GM18499 (cell line): ENCODE data around the gene LYSMD2.

Source experiments
- ATAC-seq: cut with Tn5 transposase; IDR thresholded peaks from one replicate; pipeline ENCODE4 v1.9.1; 2021; ENCODE audit warnings: moderate number of reproducible peaks; ENCODE audit not compliant: insufficient read depth, unreplicated experiment

The LYSMD2 gene

DNA sequence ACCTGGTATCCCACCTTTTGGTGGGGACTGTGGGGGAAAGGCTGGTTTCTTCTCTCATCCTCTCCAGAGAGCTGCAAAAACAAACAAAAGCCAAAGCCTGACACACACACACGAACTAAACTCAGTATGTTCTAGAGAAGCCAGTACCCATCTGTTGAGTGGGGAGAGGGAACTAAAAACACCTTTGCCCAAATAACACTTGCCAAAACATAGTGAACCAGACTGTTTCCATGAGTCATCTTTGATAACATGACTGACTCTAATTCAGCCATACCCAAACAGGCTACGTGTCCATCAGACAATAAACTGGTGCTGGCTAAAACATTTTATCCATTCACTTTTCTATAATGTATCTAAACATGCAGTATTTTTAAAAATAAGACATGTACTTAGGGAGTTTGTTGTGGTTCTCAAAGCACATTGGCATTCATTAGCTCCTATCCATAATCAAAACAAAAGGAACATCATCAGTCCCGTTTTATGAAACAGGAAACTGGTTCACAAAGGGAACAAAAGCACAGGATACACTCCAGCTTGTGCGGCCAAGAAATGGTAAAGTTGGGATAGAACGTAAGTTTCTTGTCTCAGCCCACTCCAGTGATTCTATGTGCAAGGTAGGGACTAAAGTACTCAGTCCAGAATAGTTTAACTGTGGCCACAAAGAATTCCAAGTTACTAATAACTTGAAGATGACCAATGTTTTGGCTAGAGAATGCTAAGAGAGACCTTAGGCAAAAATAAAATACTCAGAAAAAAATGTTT lies 16.1 kb downstream of the LYSMD2 start:
- ATAC-seq: no peak

DNA sequence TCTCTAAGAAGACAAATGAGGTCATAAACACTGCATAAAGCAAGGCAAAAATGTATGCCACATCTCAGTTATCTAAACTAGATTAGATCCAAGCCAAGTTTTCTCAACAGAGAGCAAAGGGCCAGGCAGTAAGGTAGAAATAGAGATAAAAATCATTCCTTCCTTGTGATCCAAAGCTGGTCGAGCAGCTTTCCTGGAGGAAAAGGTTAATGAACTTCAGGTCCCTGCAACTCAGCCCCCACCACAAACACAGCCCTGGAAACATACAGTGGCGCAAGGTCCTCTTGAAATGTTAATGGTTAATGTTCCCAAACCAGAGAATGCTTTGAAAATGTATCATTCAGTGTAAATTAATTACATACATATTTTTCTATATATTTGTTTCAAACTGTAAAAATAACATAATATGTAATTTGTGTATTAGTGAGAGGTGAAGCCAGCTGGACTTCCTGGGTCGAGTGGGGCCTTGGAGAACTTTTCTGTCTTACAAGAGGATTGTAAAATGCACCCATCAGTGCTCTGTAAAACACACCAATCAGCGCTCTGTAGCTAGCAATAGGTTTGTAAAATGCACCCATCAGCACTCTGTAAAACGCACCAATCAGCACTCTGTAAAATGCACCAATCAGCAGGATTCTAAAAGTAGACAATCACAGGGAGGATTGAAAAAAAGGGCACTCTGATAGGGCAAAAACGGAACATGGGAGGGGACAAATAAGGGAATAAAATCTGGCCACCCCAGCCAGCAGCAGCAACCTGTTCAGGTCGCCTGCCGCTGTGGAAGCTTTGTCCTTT lies 17.1 kb downstream of the LYSMD2 start:
- ATAC-seq: no peak

DNA sequence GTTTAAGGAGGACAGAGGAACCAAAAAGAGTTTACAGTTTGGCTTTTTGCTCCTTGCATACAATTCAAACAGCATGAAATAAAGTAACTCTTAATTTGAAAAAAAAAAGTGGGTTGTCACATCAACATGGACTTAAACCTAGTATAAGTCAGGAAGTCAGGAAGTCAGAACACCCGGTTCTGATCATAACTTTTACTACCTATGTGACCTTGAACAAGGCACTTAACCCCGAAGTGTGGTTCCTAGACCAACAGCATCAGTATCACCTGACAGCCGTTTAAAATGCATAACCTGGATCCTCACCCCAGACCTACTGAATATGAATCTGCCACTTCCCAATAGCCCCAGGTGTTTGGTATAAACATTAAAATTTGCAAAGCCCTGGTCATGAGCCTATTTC lies 18.7 kb downstream of the LYSMD2 start:
- ATAC-seq: no peak

DNA sequence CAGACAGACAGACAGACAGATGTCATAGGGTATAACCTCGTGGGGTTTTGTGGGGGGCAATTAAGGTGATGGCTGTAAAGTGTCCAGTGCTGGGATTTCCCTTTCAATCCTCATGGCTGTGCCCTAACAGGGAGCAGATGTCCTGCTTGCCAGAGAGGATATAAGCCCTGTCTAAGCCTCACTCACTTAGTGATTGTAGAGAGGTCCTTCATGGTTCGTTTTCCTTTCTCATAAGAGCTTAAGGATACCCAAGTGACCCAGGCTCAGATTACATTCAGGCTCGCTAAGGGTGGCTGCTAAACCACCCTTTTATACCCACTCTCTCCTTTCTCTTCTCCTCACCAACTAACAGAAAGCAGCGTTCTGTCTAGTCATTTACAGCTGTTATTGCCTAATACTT lies 19.2 kb downstream of the LYSMD2 start:
- no peak for ATAC-seq

DNA sequence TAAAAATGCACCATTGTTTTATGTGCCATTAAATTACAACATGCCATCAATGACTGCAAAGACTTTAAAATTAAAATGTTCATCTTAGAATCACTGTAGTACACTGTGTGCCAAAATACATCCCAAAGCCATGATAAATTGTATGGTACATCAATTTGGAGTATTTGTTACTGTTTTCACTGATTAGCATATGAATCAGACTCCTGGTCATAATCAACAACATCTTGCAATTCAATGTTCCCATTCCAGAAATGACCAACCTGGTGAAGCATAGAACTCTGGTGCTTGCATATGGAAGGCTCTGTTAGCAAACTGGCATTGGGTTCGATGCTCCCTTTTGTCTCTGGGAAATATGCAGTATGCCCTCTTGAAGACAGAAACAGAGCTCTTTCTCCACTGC lies 22.5 kb downstream of the LYSMD2 start:
- ATAC-seq: no peak

DNA sequence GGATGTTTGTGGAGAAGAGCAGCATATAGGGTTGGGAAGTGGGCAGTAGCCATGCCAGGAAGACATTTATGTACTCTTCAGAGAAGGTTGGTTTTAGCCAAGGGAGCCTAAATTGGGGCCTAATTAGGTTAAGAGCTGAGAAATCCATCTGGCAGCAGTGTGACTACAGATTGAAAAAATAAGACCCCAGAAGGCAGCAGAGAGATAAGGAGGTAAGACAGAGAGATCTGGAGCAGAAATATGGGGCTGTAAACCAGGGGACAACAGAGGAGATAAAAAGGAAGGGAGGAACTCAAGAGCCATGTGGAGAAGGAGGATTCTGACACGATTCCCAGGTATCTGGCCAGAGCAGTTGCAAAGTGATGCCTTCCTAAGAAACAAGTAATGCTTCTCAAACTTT lies 23.3 kb downstream of the LYSMD2 start:
- no peak for ATAC-seq

DNA sequence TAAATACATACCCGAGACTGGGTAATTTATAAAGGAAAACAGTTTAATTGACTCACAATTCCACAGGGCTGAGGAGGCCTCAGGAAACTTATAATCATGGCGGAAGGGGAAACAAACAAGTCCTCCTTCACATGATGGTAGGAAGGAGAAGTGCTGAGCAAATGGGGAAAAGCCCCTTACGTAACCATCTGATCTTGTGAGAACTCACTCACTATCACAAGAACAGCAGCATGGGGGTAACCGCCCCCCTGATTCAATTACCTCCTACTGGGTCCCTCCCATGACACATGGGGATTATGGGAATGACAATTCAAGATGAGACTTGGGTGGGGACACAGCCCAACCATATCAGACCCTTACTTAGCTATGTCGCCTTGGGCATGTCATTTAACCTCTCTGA lies 28.4 kb downstream of the LYSMD2 start:
- ATAC-seq: no peak

DNA sequence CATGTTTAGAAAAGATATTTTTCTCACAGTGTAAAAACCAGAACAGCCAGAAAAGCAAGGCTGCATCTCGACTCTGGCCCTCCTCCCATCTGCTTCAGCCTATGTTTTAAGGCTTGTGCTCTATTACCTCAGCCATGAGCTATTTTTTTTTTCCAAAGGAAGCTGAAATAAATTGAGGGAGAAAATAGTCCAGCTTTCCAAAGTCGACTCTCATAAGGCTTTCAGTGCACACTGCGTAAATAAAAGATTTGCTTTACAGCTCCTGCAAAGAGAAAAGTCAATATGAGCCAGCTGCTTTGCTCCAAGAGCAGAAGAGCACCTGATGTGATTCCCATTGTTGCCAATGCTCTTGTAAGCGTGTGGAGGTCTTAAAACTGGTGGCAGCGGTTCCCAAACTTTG lies 29.4 kb downstream of the LYSMD2 start:
- ATAC-seq: no peak

DNA sequence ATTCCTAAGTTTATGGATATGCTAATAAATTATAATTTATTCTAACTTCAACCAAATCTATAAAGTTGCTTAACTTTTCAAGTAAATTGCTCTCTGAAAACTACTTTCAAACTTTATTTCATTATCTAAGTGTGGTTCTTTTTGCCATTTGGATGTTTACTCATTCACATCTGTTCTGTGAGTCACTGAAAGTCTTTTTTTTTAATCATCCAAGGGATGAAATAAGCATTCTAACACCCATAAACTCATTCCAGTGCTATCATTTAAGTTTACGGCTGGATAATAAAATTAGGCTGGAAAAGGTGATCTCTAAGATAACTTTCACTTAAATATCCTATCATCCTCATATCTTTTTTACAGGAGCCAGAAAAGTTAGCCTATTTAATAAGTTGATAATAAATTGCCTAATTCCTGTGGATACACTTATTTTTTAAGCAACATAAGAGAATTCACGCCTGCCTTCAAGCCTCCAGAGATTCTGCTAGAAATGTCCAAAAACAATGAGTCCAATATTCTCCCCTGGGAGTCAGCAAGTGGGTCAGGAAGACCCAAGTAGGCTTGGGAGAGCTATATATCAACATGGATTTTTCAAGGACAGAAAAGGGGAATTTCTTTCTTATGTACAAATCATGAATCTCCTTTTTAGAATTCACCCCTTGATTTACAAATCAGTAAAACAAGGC lies 30.4 kb downstream of the LYSMD2 start:
- ATAC-seq: no peak

DNA sequence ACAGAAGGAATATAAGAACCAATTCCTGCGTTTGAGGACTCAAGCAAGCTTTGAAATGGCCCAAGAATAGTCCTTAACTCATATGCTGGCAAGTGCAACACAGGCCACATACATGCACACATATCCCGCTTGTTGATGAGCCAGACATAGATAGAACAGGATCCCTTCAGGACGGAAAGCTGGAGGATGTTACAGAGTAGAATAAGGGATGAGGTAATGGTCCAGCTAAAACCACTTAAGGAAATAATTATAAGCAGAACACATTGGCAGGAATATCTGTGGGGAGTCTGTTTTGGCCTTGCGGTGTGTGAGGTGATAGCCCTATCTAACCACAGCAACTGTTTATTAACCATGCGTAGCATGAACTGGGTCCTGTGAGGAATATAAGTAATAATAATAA lies 31.2 kb downstream of the LYSMD2 start:
- ATAC-seq: no peak

DNA sequence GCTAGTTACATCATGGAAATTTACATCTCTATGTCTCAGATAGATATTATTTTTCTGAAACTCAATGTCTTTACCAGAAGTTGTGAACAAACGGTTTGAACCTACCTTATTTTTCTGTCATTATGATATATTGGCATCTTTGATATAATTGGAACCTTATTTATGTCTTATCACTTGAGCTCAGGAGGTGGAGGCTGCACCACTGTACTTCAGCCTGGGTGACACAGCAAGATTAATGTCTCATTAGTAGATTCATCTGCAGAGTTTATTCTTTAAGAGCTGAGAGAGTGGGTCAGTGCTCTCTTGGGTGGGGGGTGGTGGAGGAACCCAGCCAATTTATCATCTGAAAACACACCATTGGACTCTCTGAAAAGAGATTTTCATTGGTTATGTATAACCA lies 34.7 kb downstream of the LYSMD2 start:
- no peak for ATAC-seq

DNA sequence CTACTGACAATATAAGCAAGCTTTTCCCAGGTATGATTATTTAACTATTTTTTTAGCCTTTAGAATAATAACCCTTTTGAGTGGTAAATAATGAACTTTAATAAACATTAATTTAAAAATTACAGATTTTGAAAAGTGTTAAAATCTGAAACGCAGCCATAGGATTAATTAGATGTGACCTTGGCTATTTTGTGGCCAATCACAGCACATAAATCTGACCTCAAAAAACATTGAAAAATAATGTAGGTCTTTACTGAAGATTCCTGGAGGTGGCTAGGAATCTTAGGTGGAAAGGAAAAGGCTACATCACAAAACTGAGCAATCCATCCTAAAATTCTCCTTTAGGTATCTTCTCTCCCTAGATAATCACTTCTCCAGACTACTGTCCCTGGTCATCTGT lies 38.1 kb downstream of the LYSMD2 start:
- ATAC-seq: no peak

DNA sequence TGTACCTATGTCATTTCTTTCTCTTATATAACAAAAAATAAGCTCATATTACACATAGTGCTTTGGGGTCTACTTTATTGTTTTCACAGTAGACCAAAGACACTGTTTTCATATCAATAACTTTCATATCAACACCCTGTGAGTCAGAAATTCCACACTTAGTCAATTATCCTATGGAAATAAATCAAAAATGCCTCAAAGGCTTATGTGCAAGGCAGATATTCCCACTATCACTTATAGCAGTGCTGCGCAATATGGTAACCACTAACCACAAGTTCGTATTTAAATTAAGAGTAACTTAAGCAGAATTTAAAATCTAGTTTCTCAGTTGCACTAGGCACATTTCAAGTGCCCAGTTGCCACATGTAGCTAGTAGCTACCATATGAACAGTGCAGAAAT lies 40.3 kb downstream of the LYSMD2 start:
- no peak for ATAC-seq

DNA sequence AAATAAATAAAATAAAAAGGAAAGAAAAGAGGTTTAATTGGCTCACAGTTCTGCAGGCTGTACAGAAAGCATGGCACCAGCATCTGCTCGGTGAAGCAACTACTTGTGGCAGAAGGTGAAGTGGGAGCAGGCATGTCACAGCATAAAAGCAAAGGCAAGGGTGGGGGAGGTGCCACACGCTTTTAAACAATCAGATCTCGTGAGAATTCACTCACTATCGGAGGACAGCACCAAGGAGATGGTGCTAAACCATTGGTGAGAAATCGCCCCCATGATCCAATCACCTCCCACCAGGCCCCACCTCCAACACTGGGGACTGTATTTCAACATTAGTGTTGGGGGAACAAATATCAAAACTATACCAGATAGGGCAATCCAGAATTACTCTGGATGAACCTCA lies 40.9 kb downstream of the LYSMD2 start:
- no peak for ATAC-seq

DNA sequence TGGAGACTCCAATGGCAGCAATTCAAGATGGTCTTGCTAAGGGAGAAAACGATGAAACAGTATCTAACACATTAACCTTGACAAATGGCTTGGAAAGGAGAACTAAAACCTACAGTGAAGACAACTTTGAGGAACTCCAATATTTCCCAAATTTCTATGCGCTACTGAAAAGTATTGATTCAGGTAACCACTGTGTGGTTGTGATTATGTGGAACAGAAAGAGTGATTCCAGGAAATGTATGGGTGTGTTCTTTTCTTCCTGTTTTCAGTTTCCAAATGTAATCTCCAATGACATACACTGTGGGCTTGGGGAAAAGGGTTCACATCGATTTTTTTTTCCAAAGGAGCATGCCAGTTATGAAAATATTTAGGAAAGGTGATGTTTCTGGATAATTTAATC lies 45.3 kb downstream of the LYSMD2 start:
- ATAC-seq: no peak

DNA sequence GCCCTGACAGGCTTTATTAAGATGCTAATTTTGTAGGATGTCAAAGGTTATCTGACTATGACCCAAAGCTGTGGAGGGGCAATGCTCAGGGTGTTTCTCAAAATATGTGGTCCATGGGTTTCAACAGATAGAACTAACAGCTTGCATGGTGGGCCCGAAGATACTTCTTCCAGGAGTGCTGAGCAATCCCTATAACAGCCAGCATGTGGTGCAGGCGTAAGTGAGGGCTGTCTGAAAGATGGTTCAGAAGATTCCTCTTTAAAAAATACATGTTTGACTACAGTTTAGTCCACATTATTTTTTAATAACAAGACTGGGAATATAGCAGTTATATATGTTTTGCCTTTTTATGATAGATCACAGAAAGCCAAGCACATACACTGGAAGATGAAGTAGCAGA lies 48.6 kb downstream of the LYSMD2 start:
- no peak for ATAC-seq

DNA sequence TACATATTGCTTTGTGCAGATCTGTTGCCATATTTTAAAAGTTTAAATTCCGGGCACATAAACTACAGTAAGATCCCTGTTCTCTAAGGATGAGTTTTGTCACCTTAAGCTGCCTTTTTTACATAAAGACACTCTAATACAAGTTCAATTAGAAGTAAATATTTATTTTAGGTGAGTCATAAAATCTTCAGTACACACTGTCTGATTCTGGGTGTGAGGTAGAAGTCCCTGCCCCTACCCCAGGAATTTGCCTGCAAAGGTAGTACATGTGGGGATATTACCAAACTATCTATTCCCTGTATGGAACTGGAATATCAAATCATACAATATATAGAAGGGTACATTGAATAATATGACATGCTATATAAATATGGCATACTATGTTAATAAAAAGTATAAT lies 49.9 kb downstream of the LYSMD2 start:
- no peak for ATAC-seq

DNA sequence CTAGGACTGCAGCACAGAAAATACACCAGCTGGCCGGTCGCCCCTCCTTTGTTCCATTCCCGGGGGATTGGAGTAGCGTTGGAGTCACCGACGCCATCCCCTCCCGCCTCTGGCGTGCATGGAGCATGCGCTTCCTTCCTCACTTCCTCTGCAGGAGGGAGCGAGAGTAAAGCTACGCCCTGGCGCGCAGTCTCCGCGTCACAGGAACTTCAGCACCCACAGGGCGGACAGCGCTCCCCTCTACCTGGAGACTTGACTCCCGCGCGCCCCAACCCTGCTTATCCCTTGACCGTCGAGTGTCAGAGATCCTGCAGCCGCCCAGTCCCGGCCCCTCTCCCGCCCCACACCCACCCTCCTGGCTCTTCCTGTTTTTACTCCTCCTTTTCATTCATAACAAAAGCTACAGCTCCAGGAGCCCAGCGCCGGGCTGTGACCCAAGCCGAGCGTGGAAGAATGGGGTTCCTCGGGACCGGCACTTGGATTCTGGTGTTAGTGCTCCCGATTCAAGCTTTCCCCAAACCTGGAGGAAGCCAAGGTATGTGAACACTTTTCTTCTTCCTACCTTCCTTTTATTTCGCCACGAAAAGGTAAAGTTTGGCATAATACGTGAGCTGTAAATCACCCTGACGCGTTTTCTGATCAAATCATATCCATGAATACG lies 56.0 kb downstream of the LYSMD2 start, which contains the start of gene SCG3:
Gene SCG3, plus strand, starts transcription at position 201 of the 661 bp plus-strand sequence. Its CDS starts 253 bp downstream, at position 454.
- no peak for ATAC-seq

DNA sequence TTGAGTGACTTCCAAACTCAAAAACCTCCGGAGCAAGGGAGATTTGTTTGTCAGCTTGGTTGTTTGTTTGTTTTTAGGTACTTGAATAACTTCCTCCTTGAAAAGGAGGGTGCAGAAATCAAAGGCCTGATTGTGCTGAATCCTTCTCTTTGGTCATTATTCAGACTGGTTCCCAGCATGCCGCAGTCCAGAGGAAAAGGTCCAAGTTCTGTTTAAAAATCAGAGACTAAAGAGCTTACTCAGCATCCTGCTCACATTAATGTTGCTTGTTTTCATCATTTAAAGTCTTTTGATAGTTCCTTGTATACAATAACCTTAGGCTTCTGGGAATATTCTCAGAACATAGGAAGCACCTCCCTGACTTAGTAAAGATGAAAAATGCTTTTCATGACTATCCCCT lies 57.1 kb downstream of the LYSMD2 start:
- no peak for ATAC-seq

DNA sequence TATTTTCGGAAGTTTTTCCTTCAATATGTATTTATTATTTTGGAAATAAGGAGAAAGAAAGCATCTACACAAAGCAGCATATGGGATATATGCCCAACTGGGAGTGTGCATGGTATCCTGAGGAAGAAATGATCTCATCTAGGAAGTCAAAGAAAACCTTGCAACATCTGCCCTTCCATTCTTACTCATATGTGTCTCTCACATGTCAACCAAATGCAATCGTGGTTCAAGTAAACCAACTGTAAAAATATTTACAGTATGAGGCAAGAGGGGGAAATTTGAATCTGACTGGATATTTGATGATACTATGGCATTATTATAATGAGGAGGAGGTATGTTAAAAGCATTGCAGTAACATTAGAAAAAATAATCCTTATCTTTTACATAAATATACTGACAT lies 59.4 kb downstream of the LYSMD2 start:
- ATAC-seq: no peak

DNA sequence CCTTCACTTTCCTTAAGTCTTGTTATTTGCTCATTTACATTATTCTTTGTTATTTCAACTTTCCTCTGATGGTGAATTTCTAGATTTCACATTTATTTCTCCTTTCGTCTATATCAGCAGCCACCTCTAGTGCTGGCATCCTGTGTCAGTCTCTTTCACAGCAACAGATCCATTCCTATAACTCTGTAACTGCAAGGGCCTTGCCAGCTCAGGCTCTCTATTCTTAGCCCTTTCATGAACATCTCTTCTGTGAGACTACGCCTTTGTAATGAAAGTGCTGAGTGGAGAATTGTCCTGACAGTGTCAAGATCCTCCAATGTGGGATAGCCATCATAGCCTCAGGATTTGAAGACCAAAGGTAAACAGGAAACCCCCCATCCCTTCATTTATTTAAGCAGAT lies 60.0 kb downstream of the LYSMD2 start:
- no peak for ATAC-seq
